Smooth muscle cell (in vitro differentiated cells): ENCODE results near the gene SZRD1. TPM values are rescaled to one million over a fixed set of nuclear protein-coding genes. Genes with fewer than 3 reads are reported as not detected.

ENCODE experiments used
- DNase-seq: peaks from one replicate; lab custom pipeline; 2025; ENCODE audit not compliant: unreplicated experiment; lab: John Stamatoyannopoulos, UW
- H2AFZ ChIP-seq: fragments of 200-600 bp; sonication (generic); 2 replicates; pipeline ENCODE4 v1.6.0; 2016; ENCODE audit warnings: antibody characterized with exemption, low read depth, mild to moderate bottlenecking
- H3F3A ChIP-seq: fragments of 200-600 bp; sonication (generic); 2 replicates; pipeline ENCODE4 v1.6.0; 2017; ENCODE audit warnings: antibody characterized with exemption, low read depth
- H3K27ac ChIP-seq: fragments of 200-600 bp; sonication (generic); 2 replicates; pipeline ENCODE4 v1.5.1; 2016; ENCODE audit warnings: low read depth, mild to moderate bottlenecking
- H3K27me3 ChIP-seq: fragments of 200-600 bp; sonication (generic); 2 replicates; pipeline ENCODE4 v1.6.1; 2016; ENCODE audit warnings: low read depth, mild to moderate bottlenecking
- H3K36me3 ChIP-seq: fragments of 200-600 bp; sonication (generic); 2 replicates; pipeline ENCODE4 v1.5.1; 2016; ENCODE audit warnings: low read depth
- H3K4me1 ChIP-seq: fragments of 200-600 bp; sonication (generic); 2 replicates; pipeline ENCODE4 v1.5.1; 2016; ENCODE audit warnings: low read depth
- H3K4me2 ChIP-seq: fragments of 200-600 bp; sonication (generic); 2 replicates; pipeline ENCODE4 v1.6.0; 2016; ENCODE audit warnings: mild to moderate bottlenecking
- H3K4me3 ChIP-seq: fragments of 200-600 bp; sonication (generic); 2 replicates; pipeline ENCODE4 v1.5.1; 2016; ENCODE audit warnings: mild to moderate bottlenecking
- H3K79me2 ChIP-seq: fragments of 200-600 bp; sonication (generic); 2 replicates; pipeline ENCODE4 v1.6.0; 2016; ENCODE audit warnings: low read depth, mild to moderate bottlenecking
- H3K9ac ChIP-seq: fragments of 200-600 bp; sonication (generic); 2 replicates; pipeline ENCODE4 v1.6.0; 2016; ENCODE audit warnings: low read depth
- H3K9me3 ChIP-seq: fragments of 200-600 bp; sonication (generic); replicated peaks from 2 replicates; pipeline ENCODE4 v1.5.1; 2016; ENCODE audit warnings: low read depth
- H4K20me1 ChIP-seq: fragments of 200-600 bp; sonication (generic); 2 replicates; pipeline ENCODE4 v1.6.0; 2016; ENCODE audit warnings: low read depth
- CTCF ChIP-seq: fragments of 200-600 bp; sonication (generic); IDR thresholded peaks from 2 replicates; pipeline ENCODE4 v1.5.1; 2017; ENCODE audit warnings: borderline replicate concordance, mild to moderate bottlenecking, antibody characterized with exemption; ENCODE audit not compliant: insufficient read depth, poor library complexity, severe bottlenecking
- WGBS: methylation state at CpG from one replicate; pipeline ENCODE4 v1.1.7; 2016; ENCODE audit warnings: low lambda C conversion rate; 5-methylcytosine and 5-hydroxymethylcytosine counted together
- polyA plus RNA-seq: library from polyadenylated mRNA; unstranded; fragments of >200 nt; fragmentation: Nextera tagmentation; extraction: Ambion mirVana; gene quantifications from 2 replicates; pipeline ENCODE4 v1.2.1, GENCODE V29; 2016
- total RNA-seq: library from RNA; depleted of rRNA; stranded (reverse); fragments of >200 nt; gene quantifications from 2 replicates; pipeline ENCODE4 v1.2.3, GENCODE V29; 2014

Gene SZRD1
- total and polyA plus RNA-seq, 2 experiments from 2014 or later: 45.3 to 56.4 TPM

- H3K79me2 ChIP-seq: no peaks in the 10 kb centered on the region
- H3K4me1 ChIP-seq: no peaks in the 10 kb centered on the region
- no peak for TF ChIP-seq CTCF
- no peak overlapping the region for H2AFZ ChIP-seq
- no peaks in the 10 kb centered on the region for H3F3A ChIP-seq
- H4K20me1 ChIP-seq: no peaks in the 10 kb centered on the region
- no peaks in the 10 kb centered on the region for H3K9me3 ChIP-seq
- 95% methylated on average over 10 of the region's 10 CpGs for WGBS
- H3K4me2 ChIP-seq: no peak overlapping the region
- no peak overlapping the region for H3K27ac ChIP-seq
- no peak for DNase-seq
- H3K9ac ChIP-seq: no peak overlapping the region
- H3K36me3 ChIP-seq: no peaks in the 10 kb centered on the region
- H3K4me3 ChIP-seq: no peak overlapping the region
- H3K27me3 ChIP-seq: no peaks in the 10 kb centered on the region
These were observed 58.3 kb downstream of the SZRD1 start for GRCh38 chr1:16425125-16426025.

GRCh38 chr1:16430606-16431005, 63.6 kb downstream of the SZRD1 start:
- TF ChIP-seq CTCF: no peak
- no peak overlapping the region for H2AFZ ChIP-seq
- WGBS: 94% methylated on average over 3 of the region's 3 CpGs
- H3K27ac ChIP-seq: no peak overlapping the region
- H3K27me3 ChIP-seq: no peaks in the 10 kb centered on the region
- H3K9ac ChIP-seq: no peak overlapping the region
- H3K4me2 ChIP-seq: no peak overlapping the region
- no peaks in the 10 kb centered on the region for H3K79me2 ChIP-seq
- no peaks in the 10 kb centered on the region for H3F3A ChIP-seq
- H3K36me3 ChIP-seq: no peaks in the 10 kb centered on the region
- H3K4me1 ChIP-seq: no peaks in the 10 kb centered on the region
- no peak for DNase-seq
- H4K20me1 ChIP-seq: no peaks in the 10 kb centered on the region
- H3K4me3 ChIP-seq: no peak overlapping the region
- no peaks in the 10 kb centered on the region for H3K9me3 ChIP-seq

- DNase-seq: no peak
- H3K36me3 ChIP-seq: no peaks in the 10 kb centered on the region
- H3K79me2 ChIP-seq: no peaks in the 10 kb centered on the region
- no peaks in the 10 kb centered on the region for H3F3A ChIP-seq
- H3K27ac ChIP-seq: no peak overlapping the region
- H3K4me1 ChIP-seq: no peaks in the 10 kb centered on the region
- H4K20me1 ChIP-seq: no peaks in the 10 kb centered on the region
- TF ChIP-seq CTCF: no peak
- no peaks in the 10 kb centered on the region for H3K9me3 ChIP-seq
- H2AFZ ChIP-seq: no peak overlapping the region
- H3K9ac ChIP-seq: no peak overlapping the region
- no peak overlapping the region for H3K4me2 ChIP-seq
- no peaks in the 10 kb centered on the region for H3K27me3 ChIP-seq
- no peak overlapping the region for H3K4me3 ChIP-seq
- WGBS: 84% methylated on average over 9 of the region's 9 CpGs
These were observed 66.0 kb downstream of the SZRD1 start for GRCh38 chr1:16433030-16433429.

- no peak for DNase-seq
- no peak overlapping the region for H3K4me3 ChIP-seq
- H3K4me2 ChIP-seq: no peak overlapping the region
- no peaks in the 10 kb centered on the region for H3K79me2 ChIP-seq
- H3K36me3 ChIP-seq: no peaks in the 10 kb centered on the region
- H3K9ac ChIP-seq: no peak overlapping the region
- no peak overlapping the region for H3K27ac ChIP-seq
- WGBS: 96% methylated on average over 4 of the region's 4 CpGs
- H3K9me3 ChIP-seq: no peaks in the 10 kb centered on the region
- TF ChIP-seq CTCF: no peak
- no peaks in the 10 kb centered on the region for H3F3A ChIP-seq
- H3K4me1 ChIP-seq: no peaks in the 10 kb centered on the region
- H3K27me3 ChIP-seq: no peaks in the 10 kb centered on the region
- H4K20me1 ChIP-seq: no peaks in the 10 kb centered on the region
- H2AFZ ChIP-seq: no peak overlapping the region
These were observed 67.0 kb downstream of the SZRD1 start for GRCh38 chr1:16434007-16434406.
